K562 (cell line): ENCODE data around the gene TJP2. TPM values are rescaled to one million over a fixed set of nuclear protein-coding genes. Genes with fewer than 3 reads are reported as not detected.

Experiments used
- ATAC-seq: fragments of 200-7000 bp; cut with Tn5 transposase; 3 replicates; pipeline ENCODE4 v1.9.1; 2020; ENCODE audit warnings: moderate library complexity
- BruUV-seq: library from RNA; stranded (reverse); fragments of 400-500 nt; replicated peaks from 2 replicates; lab custom pipeline; 2021; lab: Mats Ljungman, UMichigan
- CTCF ChIA-PET: fragments of 300-600 bp; formaldehyde crosslinking; extraction: SDS; loops from one replicate; lab custom pipeline; 2021; ENCODE audit warnings: low intra/inter-chr PET ratio; lab: Yijun Ruan, JAX
- POLR2A ChIA-PET: fragments of 300-600, 350-650 bp; sonication (Branson Sonifier 250); formaldehyde crosslinking; extraction: SDS; loops from one replicate; lab custom pipeline; 2021; ENCODE audit warnings: antibody characterized with exemption, inconsistent platforms; lab: Yijun Ruan, JAX
- DNase-seq, 4 experiments: peaks; one replicate each; pipeline versions ENCODE4 v3.0.0 to v3.0.0-alpha.2; 2011 to 2018; ENCODE audit warnings: low spot score in 3 of 4, mixed read lengths in 3 of 4; ENCODE audit errors: extremely low read depth in 1 of 4
- FAIRE-seq: peaks from 2 replicates; lab custom pipeline; 2011; peaks lifted over from hg19 to GRCh38; lab: Jason Lieb, UNC
- H2AFZ ChIP-seq: 2 replicates; pipeline ENCODE4 v1.6.0; 2011; ENCODE audit warnings: low read depth, low read length, control low read depth, inconsistent platforms
- H3K27ac ChIP-seq: fragments of 200-600 bp; 3 replicates; pipeline ENCODE4 v1.8.0; 2011; ENCODE audit warnings: low read depth, mild to moderate bottlenecking, control low read depth, inconsistent platforms, low read length, moderate library complexity, mixed read lengths; ENCODE audit errors: extremely low read depth
- H3K27me3 ChIP-seq, 2 experiments: fragments of 300-600 bp in 1 of 2; 2 replicates in 1 of 2; 3 replicates in 1 of 2; pipeline versions ENCODE4 v1.6.0 to v1.8.0; 2011; ENCODE audit warnings: inconsistent platforms in 2 of 2, low read length in 2 of 2, mild to moderate bottlenecking in 1 of 2, mixed read lengths in 1 of 2, moderate library complexity in 1 of 2; ENCODE audit not compliant: control insufficient read depth in 2 of 2, insufficient read depth in 2 of 2
- H3K36me3 ChIP-seq: fragments of 300-600 bp; 3 replicates; pipeline ENCODE4 v1.8.0; 2011; ENCODE audit warnings: mild to moderate bottlenecking, low read length, inconsistent platforms; ENCODE audit not compliant: control insufficient read depth, insufficient read depth
- H3K4me1 ChIP-seq, 2 experiments: fragments of 200-600 bp in 1 of 2; replicated peaks in 1 of 2; 2 replicates in 1 of 2; 3 replicates in 1 of 2; pipeline versions ENCODE4 v1.5.1 to v1.8.0; 2011; ENCODE audit warnings: inconsistent platforms in 2 of 2, low read length in 2 of 2, mild to moderate bottlenecking in 1 of 2, mixed read lengths in 1 of 2, moderate library complexity in 1 of 2; ENCODE audit not compliant: control insufficient read depth in 2 of 2, insufficient read depth in 2 of 2
- H3K4me2 ChIP-seq: 2 replicates; pipeline ENCODE4 v1.6.1; 2011; ENCODE audit warnings: low read length, control low read depth, inconsistent platforms, mixed read lengths; ENCODE audit not compliant: insufficient read depth
- H3K4me3 ChIP-seq: fragments of 200-600 bp; sonication (generic), shearing (Covaris generic); 2 replicates; pipeline ENCODE4 v1.5.1; 2016; ENCODE audit warnings: control low read depth, inconsistent platforms
- H3K79me2 ChIP-seq: fragments of 200-600 bp; 3 replicates; pipeline ENCODE4 v1.8.0; 2011; ENCODE audit warnings: low read length, inconsistent platforms; ENCODE audit not compliant: control insufficient read depth, insufficient read depth
- H3K9ac ChIP-seq, 2 experiments: 2 replicates each; pipeline versions ENCODE4 v1.6.0 to v1.6.1; 2011; ENCODE audit warnings: low read depth in 2 of 2, low read length in 2 of 2, control low read depth in 1 of 2, inconsistent platforms in 1 of 2, mild to moderate bottlenecking in 1 of 2, mixed read lengths in 1 of 2; ENCODE audit not compliant: insufficient read depth in 1 of 2
- H3K9me1 ChIP-seq: one replicate; pipeline ENCODE4 v1.6.0; 2011; ENCODE audit warnings: inconsistent platforms, mild to moderate bottlenecking, low read length, moderate library complexity; ENCODE audit not compliant: control insufficient read depth, insufficient read depth
- H3K9me3 ChIP-seq: replicated peaks from 2 replicates; pipeline ENCODE4 v1.5.1; 2011; ENCODE audit warnings: low read depth, low read length, inconsistent platforms; ENCODE audit not compliant: control insufficient read depth, insufficient read depth
- H4K20me1 ChIP-seq: replicated peaks from 2 replicates; pipeline ENCODE4 v1.6.1; 2011; ENCODE audit warnings: low read length, inconsistent platforms, mixed read lengths; ENCODE audit not compliant: control insufficient read depth, insufficient read depth
- CBFB ChIP-seq: sonication (generic); formaldehyde crosslinking; IDR thresholded peaks from 2 replicates; pipeline ENCODE4 v1.4.0; 2020; ENCODE audit warnings: mild to moderate bottlenecking, missing genetic modification reagents
- GTF2E2 ChIP-seq: fragments of 200-800 bp; sonication (Bioruptor generic); IDR thresholded peaks from 2 replicates; pipeline ENCODE4 v1.6.1; 2016; ENCODE audit warnings: missing genetic modification characterization, missing compliant biosample characterization
- HDAC1 ChIP-seq, 2 experiments: fragments of 450-650 bp; IDR thresholded peaks; 2 replicates each; pipeline ENCODE4 v1.6.1; 2016 to 2017; ENCODE audit warnings: inconsistent platforms in 1 of 2, mild to moderate bottlenecking in 1 of 2, moderate library complexity in 1 of 2
- KDM1A ChIP-seq, 2 experiments: fragments of 450-650 bp; IDR thresholded peaks; 2 replicates each; pipeline ENCODE4 v1.6.1; 2016; ENCODE audit warnings: mild to moderate bottlenecking in 2 of 2
- NFE2 ChIP-seq: IDR thresholded peaks from 2 replicates; pipeline ENCODE4 v1.6.1; 2014; ENCODE audit warnings: antibody characterized with exemption, low read depth
- POLR3A ChIP-seq: IDR thresholded peaks from 2 replicates; pipeline ENCODE4 v1.6.1; 2011; ENCODE audit warnings: borderline replicate concordance, mild to moderate bottlenecking, moderate library complexity; ENCODE audit not compliant: insufficient read length, insufficient read depth; ENCODE audit errors: extremely low read depth
- RUNX1 ChIP-seq: sonication (generic); IDR thresholded peaks from 2 replicates; pipeline ENCODE4 v1.6.1; 2016; ENCODE audit warnings: antibody characterized with exemption, low read depth
- SMAD4 ChIP-seq: fragments of 250-450 bp; sonication (Bioruptor Pico); conservative IDR thresholded peaks from 2 replicates; pipeline ENCODE4 v1.8.0; 2021; ENCODE audit warnings: inconsistent platforms, mild to moderate bottlenecking, moderate library complexity
- STAT5A ChIP-seq: IDR thresholded peaks from 2 replicates; pipeline ENCODE4 v1.6.1; 2012; ENCODE audit warnings: low read length, inconsistent platforms, borderline replicate concordance
- TFAM ChIP-seq: fragments of 250-450 bp; sonication (Bioruptor Pico); conservative IDR thresholded peaks from 2 replicates; pipeline ENCODE4 v1.5.0; 2021; ENCODE audit warnings: mild to moderate bottlenecking, moderate library complexity
- ZC3H11A ChIP-seq: IDR thresholded peaks from 2 replicates; pipeline ENCODE4 v1.6.1; 2012; ENCODE audit warnings: low read depth, low read length, improper control_type of control experiment
- ZFP1 ChIP-seq: fragments of 450-650 bp; formaldehyde crosslinking; IDR thresholded peaks from 2 replicates; pipeline ENCODE4 v1.4.0; 2020; ENCODE audit warnings: mild to moderate bottlenecking, mixed read lengths
- ZNF121 ChIP-seq: sonication (generic); formaldehyde crosslinking; conservative IDR thresholded peaks from 2 replicates; pipeline ENCODE4 v1.8.0; 2022; ENCODE audit warnings: missing genetic modification reagents
- ZNF143 ChIP-seq: sonication (generic); formaldehyde crosslinking; IDR thresholded peaks from 2 replicates; pipeline ENCODE4 v1.9.0; 2022; ENCODE audit warnings: mild to moderate bottlenecking, missing genetic modification reagents
- ZNF347 ChIP-seq: fragments of 450-650 bp; formaldehyde crosslinking; IDR thresholded peaks from 2 replicates; pipeline ENCODE4 v1.4.0; 2020; ENCODE audit warnings: low read depth, mild to moderate bottlenecking, moderate library complexity
- ZNF699 ChIP-seq: fragments of 250-450 bp; sonication (Bioruptor Pico); IDR thresholded peaks from 2 replicates; pipeline ENCODE4 v1.8.0; 2021; ENCODE audit warnings: mild to moderate bottlenecking, moderate library complexity; ENCODE audit not compliant: insufficient replicate concordance
- WGBS: fragments of 100-300 bp; shearing (Covaris generic); methylation state at CpG from one replicate; pipeline ENCODE4 v1.1.6; 2016; ENCODE audit warnings: low coverage, mixed read lengths; ENCODE audit not compliant: insufficient coverage; ENCODE audit errors: missing lambda C conversion rate; 5-methylcytosine and 5-hydroxymethylcytosine counted together
- in situ Hi-C: fragments of 300-500 bp; cut with MboI; formaldehyde crosslinking; loops from 4 replicates; pipeline ENCODE4 v1.15.0; 2018; ENCODE audit warnings: inconsistent platforms, mixed read lengths
- intact Hi-C: fragments of 100-400 bp; cut with micrococcal nuclease; formaldehyde crosslinking; loops from 2 replicates; pipeline ENCODE4 v1.14.2; 2022
- polyA plus RNA-seq, 8 experiments: library from polyadenylated mRNA; depleted of rRNA in 4 of 8; stranded (reverse) in 5 of 8; unstranded in 3 of 8; fragments of >200 nt; fragmentation: Nextera tagmentation in 2 of 8; fragmentation: Illumina TruSeq in 1 of 8; extraction: Ambion mirVana in 2 of 8; extraction: Trizol in 1 of 8; gene quantifications; 2 replicates each; pipeline versions ENCODE4 v1.2.1 to v1.2.3, GENCODE V29; 2011 to 2014; ENCODE audit warnings: inconsistent platforms in 1 of 8, missing spikeins in 1 of 8
- total RNA-seq, 7 experiments: library from RNA; depleted of rRNA in 6 of 7; stranded (reverse); fragments of >200 nt in 6 of 7; fragmentation: Illumina TruSeq in 2 of 7; extraction: Trizol in 2 of 7; gene quantifications; 2 replicates each; pipeline versions ENCODE4 v1.2.1 to v1.2.3, GENCODE V29; 2011 to 2021; ENCODE audit warnings: low replicate concordance in 1 of 7
- TF ChIP-seq, protein P1 (sequence below): sonication (generic); formaldehyde crosslinking; IDR thresholded peaks from 2 replicates; pipeline ENCODE4 v1.8.0; 2022; ENCODE audit warnings: missing genetic modification reagents, mild to moderate bottlenecking, borderline replicate concordance
- TF ChIP-seq, protein P2 (sequence below), 3 experiments: fragments of 200-800 bp in 1 of 3; sonication (Bioruptor generic) in 1 of 3; sonication (generic) in 1 of 3; formaldehyde crosslinking in 1 of 3; IDR thresholded peaks; 2 replicates each; pipeline versions ENCODE4 v1.6.1 to v1.8.0; 2016 to 2022; ENCODE audit warnings: mild to moderate bottlenecking in 2 of 3, missing compliant biosample characterization in 2 of 3, missing genetic modification characterization in 2 of 3, missing genetic modification reagents in 1 of 3
- TF ChIP-seq, protein P3 (sequence below): IDR thresholded peaks from 2 replicates; pipeline ENCODE4 v1.6.1; 2011; ENCODE audit not compliant: insufficient read length; ENCODE audit errors: extremely low read depth

The TJP2 gene
- total and polyA plus RNA-seq, 9 of the 15 experiments (the other 6 are each of a cell fraction or from before 2014, with no cell fraction given), result 4.0 to 24.1 (median 16.8) TPM

DNA sequence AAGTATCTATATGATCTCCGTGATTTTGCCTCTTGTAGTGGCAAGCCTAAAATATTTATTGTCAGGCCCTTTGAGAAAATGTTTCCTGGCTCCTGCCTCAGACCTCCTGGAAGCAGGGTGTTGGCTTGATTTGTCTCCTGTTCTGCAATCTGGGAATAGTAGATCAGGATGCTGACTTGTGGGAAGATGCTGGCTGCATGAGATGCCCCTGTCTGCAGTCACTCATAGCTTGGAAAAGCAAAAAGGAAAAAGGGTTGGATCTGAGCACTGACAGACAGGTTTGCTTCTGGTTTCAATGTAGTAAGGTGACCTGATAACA lies 16.7 kb downstream of the TJP2 start (continued):
- TF ChIP-seq, protein P1, sequence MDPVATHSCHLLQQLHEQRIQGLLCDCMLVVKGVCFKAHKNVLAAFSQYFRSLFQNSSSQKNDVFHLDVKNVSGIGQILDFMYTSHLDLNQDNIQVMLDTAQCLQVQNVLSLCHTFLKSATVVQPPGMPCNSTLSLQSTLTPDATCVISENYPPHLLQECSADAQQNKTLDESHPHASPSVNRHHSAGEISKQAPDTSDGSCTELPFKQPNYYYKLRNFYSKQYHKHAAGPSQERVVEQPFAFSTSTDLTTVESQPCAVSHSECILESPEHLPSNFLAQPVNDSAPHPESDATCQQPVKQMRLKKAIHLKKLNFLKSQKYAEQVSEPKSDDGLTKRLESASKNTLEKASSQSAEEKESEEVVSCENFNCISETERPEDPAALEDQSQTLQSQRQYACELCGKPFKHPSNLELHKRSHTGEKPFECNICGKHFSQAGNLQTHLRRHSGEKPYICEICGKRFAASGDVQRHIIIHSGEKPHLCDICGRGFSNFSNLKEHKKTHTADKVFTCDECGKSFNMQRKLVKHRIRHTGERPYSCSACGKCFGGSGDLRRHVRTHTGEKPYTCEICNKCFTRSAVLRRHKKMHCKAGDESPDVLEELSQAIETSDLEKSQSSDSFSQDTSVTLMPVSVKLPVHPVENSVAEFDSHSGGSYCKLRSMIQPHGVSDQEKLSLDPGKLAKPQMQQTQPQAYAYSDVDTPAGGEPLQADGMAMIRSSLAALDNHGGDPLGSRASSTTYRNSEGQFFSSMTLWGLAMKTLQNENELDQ (CRISPR knock-in tag), result no peak
- TF ChIP-seq, protein P2, sequence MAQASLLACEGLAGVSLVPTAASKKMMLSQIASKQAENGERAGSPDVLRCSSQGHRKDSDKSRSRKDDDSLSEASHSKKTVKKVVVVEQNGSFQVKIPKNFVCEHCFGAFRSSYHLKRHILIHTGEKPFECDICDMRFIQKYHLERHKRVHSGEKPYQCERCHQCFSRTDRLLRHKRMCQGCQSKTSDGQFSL (CRISPR knock-in tag; IDR thresholded peaks at IDR 0.05), result no peak
- TF ChIP-seq, protein P2 (tag; IDR thresholded peaks at IDR 0.05), result no peak
- TF ChIP-seq RUNX1 (no peak), ZNF347 (CRISPR knock-in tag) (no peak)

DNA sequence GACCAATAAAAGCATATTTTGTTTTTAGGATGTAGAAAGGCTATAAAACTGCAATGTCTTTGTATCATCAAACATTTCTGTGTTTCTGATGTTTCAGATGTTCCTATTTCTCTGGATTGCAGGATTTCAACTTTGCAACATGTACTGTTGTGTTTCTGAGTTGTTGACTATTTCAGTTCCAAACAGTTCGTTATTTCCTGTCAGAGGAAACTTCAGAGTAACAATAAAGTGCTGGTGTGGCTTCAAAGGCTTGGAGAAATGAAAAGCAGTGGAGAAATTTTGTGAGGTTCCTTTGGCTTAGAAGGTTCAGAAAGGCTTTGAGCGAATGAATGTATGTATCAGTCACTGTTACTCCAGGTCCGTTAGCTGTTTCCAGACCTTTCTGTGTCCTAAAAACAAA lies 17.2 kb downstream of the TJP2 start:
- H3K4me2 ChIP-seq, result no peak overlapping the region
- ATAC-seq (no peak), DNase-seq (no peak), FAIRE-seq (no peak)
- H3K9me1 ChIP-seq, result no peaks in the 10 kb centered on the region
- WGBS, result 78% methylated on average over 3 of the region's 3 CpGs
- no peaks in the 10 kb centered on the region; the same call in 2 of the 3 replicates for H3K36me3 ChIP-seq
- H3K79me2 ChIP-seq, result peaks cover 57% of the 10 kb centered on the region
- no peak overlapping the region for H3K4me3 ChIP-seq
- H4K20me1 ChIP-seq, result no peaks in the 10 kb centered on the region
- peaks cover 8 to 41% of the 10 kb centered on the region in 2 experiments; a peak in 4 of 5 replicates for H3K4me1 ChIP-seq
- CTCF ChIA-PET, result no interaction called here
- no peak overlapping the region for H2AFZ ChIP-seq
- no peaks in the 10 kb centered on the region for H3K27me3 ChIP-seq
- no TSS peak for BruUV-seq
- intact Hi-C loops (loop anchor here (5.0 kb wide), 1 partner anchor 609 kb away; no protein-coding TSS in a partner anchor), in situ Hi-C loops (no loop called here)
- POLR2A ChIA-PET, result interaction anchor here (1.9 kb wide), 1 partner anchor 25 kb away, joined by 4 read pairs; no protein-coding TSS in a partner anchor
- no peak overlapping the region for H3K9ac ChIP-seq
- H3K9me3 ChIP-seq, result no peaks in the 10 kb centered on the region
- H3K27ac ChIP-seq, result no peak overlapping the region
- TF ChIP-seq KDM1A (IDR thresholded peaks at IDR 0.05) (no peak), ZNF699 (CRISPR knock-in tag) (no peak), TFAM (CRISPR knock-in tag) (no peak), ZFP1 (CRISPR knock-in tag) (no peak), CBFB (CRISPR knock-in tag) (no peak), ZNF143 (no peak), HDAC1 (IDR thresholded peaks at IDR 0.05) (no peak), GTF2E2 (no peak), ZNF121 (CRISPR knock-in tag) (no peak), ZC3H11A (no peak), NFE2 (no peak), STAT5A (no peak), SMAD4 (no peak), POLR3A (no peak)
- TF ChIP-seq, protein P3, sequence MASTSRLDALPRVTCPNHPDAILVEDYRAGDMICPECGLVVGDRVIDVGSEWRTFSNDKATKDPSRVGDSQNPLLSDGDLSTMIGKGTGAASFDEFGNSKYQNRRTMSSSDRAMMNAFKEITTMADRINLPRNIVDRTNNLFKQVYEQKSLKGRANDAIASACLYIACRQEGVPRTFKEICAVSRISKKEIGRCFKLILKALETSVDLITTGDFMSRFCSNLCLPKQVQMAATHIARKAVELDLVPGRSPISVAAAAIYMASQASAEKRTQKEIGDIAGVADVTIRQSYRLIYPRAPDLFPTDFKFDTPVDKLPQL, result no peak
